Activated T-cell treated with anti-CD3 and anti-CD28 coated beads, Interleukin-2, amount 50 U/mL, for 24 hours (primary cell): Measurements from ENCODE around the gene INTS7.
"Not testable (repeated sequence)": the region's sequence is repeated elsewhere in the genome, so short reads cannot be mapped to it uniquely, and the experiment has no call there.

Experiments
- DNase-seq: peaks from one replicate; pipeline ENCODE4 v3.0.0-alpha.2; 2020
- H3K27ac Mint-ChIP-seq: 2 replicates; pipeline ENCODE4 v1.8.0; 2020; ENCODE audit warnings: mild to moderate bottlenecking, mixed read lengths
- H3K27me3 Mint-ChIP-seq: 2 replicates; pipeline ENCODE4 v1.8.0; 2020; ENCODE audit warnings: mixed read lengths
- H3K36me3 Mint-ChIP-seq: 2 replicates; pipeline ENCODE4 v1.8.0; 2020; ENCODE audit warnings: low read depth, mixed read lengths
- H3K4me1 Mint-ChIP-seq: 2 replicates; pipeline ENCODE4 v1.8.0; 2020; ENCODE audit warnings: low read depth, mixed read lengths
- H3K4me3 Mint-ChIP-seq: 2 replicates; pipeline ENCODE4 v1.8.0; 2020; ENCODE audit warnings: mild to moderate bottlenecking, moderate library complexity, mixed read lengths
- H3K9me3 Mint-ChIP-seq: 2 replicates; pipeline ENCODE4 v1.8.0; 2020; ENCODE audit warnings: mixed read lengths

The INTS7 gene

GRCh38 chr1:211975152-211975941 lies 60.0 kb downstream of the INTS7 start:
- Mint-ChIP-seq H3K27ac (no peak overlapping the region), H3K4me1 (no peaks in the 10 kb centered on the region), H3K27me3 (no peaks in the 10 kb centered on the region), H3K36me3 (peaks cover 82% of the 10 kb centered on the region), H3K9me3 (no peaks in the 10 kb centered on the region), H3K4me3 (no peak overlapping the region)
- DNase-seq = no peak

DNA sequence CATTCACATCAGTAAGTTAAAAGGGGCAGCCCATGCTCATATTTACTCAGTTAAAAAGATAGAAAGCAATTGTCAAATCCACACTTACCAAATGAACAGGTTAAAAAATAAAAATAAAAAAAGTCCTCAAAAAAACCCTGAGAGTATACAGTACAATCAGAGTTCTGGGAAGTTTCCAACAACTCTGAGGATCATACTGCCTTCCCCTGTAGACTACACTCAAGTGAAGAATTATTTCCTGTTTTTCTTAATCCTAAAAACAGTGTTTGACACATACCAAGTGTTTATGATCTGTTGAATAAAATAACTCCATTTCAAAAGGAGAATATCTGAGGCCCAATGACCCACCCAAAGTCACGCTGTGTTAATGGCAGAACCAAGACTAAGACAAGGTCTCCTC lies 61.8 kb downstream of the INTS7 start:
- no peak overlapping the region for H3K27ac Mint-ChIP-seq
- H3K4me3 Mint-ChIP-seq = no peak overlapping the region
- H3K9me3 Mint-ChIP-seq = no peaks in the 10 kb centered on the region
- peaks cover 77% of the 10 kb centered on the region for H3K36me3 Mint-ChIP-seq
- no peaks in the 10 kb centered on the region for H3K27me3 Mint-ChIP-seq
- no peak for DNase-seq
- no peaks in the 10 kb centered on the region for H3K4me1 Mint-ChIP-seq

DNA sequence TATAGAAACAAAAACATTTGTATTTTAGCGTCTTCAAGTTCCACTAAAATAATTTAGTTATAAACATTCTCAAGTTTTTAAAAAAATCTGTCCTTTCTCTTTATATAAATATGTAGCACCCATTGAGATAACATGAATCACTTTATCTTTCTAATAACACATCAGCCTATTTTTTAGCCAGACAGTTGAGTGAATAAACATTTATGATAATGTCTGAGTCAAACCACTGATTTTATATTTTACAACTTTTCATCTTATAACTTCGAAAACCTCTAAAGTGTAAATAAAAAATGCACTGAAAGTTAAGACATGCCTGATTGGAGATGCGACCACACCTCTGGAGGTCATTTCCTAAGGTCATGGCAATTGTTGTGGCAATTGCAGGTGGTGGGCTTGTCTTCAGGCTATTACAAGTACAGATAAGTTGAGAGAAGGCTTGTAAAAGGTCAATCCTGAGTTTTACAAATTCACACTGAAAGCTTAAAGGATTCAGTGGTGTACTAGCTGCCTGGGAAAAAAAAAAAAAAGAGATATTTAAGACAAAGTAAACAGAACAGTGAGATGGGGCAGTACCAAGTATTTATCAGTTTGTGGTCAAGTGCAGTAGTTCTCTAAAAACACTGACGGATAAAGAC lies 67.0 kb downstream of the INTS7 start:
- Mint-ChIP-seq H3K27me3 (no peaks in the 10 kb centered on the region), H3K36me3 (peaks cover 81% of the 10 kb centered on the region)

GRCh38 chr1:211967704-211968103 lies 67.7 kb downstream of the INTS7 start:
- no peaks in the 10 kb centered on the region for H3K27me3 Mint-ChIP-seq
- H3K4me3 Mint-ChIP-seq = no peak overlapping the region
- peaks cover 83% of the 10 kb centered on the region for H3K36me3 Mint-ChIP-seq
- no peak overlapping the region for H3K27ac Mint-ChIP-seq
- no peak for DNase-seq
- H3K4me1 Mint-ChIP-seq = peaks cover 1% of the 10 kb centered on the region
- no peaks in the 10 kb centered on the region for H3K9me3 Mint-ChIP-seq

More for the DNA sequence above, 67.0 kb downstream of the INTS7 start:
- H3K27ac Mint-ChIP-seq = no peak overlapping the region
- no peak overlapping the region for H3K4me3 Mint-ChIP-seq
- DNase-seq = no peak
- H3K4me1 Mint-ChIP-seq = no peaks in the 10 kb centered on the region
- no peaks in the 10 kb centered on the region for H3K9me3 Mint-ChIP-seq

GRCh38 chr1:211965108-211965805 lies 70.1 kb downstream of the INTS7 start:
- H3K27ac Mint-ChIP-seq = no peak overlapping the region
- peaks cover 92% of the 10 kb centered on the region for H3K36me3 Mint-ChIP-seq
- no peak overlapping the region for H3K4me3 Mint-ChIP-seq
- no peaks in the 10 kb centered on the region for H3K9me3 Mint-ChIP-seq
- DNase-seq = no peak
- no peaks in the 10 kb centered on the region for H3K27me3 Mint-ChIP-seq
- H3K4me1 Mint-ChIP-seq = peaks cover 1% of the 10 kb centered on the region

- Mint-ChIP-seq H3K4me3 (no peak overlapping the region), H3K4me1 (peaks cover 1% of the 10 kb centered on the region), H3K36me3 (peaks cover 90% of the 10 kb centered on the region), H3K27ac (no peak overlapping the region), H3K27me3 (no peaks in the 10 kb centered on the region), H3K9me3 (no peaks in the 10 kb centered on the region)
- no peak for DNase-seq
Observed at GRCh38 chr1:211959680-211960079, 75.7 kb downstream of the INTS7 start.

- peaks cover 1% of the 10 kb centered on the region for H3K4me1 Mint-ChIP-seq
- no peaks in the 10 kb centered on the region for H3K9me3 Mint-ChIP-seq
- DNase-seq = no peak
- H3K36me3 Mint-ChIP-seq = peaks cover 85% of the 10 kb centered on the region
- no peak overlapping the region for H3K4me3 Mint-ChIP-seq
- no peaks in the 10 kb centered on the region for H3K27me3 Mint-ChIP-seq
- no peak overlapping the region for H3K27ac Mint-ChIP-seq
Observed at GRCh38 chr1:211959221-211959620, 76.1 kb downstream of the INTS7 start.

DNA sequence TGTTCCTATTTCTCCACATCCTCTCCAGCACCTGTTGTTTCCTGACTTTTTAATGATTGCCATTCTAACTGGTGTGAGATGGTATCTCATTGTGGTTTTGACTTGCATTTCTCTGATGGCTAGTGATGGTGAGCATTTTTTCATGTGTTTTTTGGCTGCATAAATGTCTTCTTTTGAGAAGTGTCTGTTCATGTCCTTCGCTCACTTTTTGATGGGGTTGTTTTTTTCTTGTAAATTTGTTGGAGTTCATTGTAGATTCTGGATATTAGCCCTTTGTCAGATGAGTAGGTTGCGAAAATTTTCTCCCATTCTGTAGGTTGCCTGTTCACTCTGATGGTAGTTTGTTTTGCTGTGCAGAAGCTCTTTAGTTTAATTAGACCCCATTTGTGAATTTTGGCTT lies 81.3 kb downstream of the INTS7 start:
- H3K36me3 Mint-ChIP-seq = peaks cover 37% of the 10 kb centered on the region
- H3K4me1 Mint-ChIP-seq, H3K4me3 Mint-ChIP-seq, H3K9me3 Mint-ChIP-seq, DNase-seq, H3K27me3 Mint-ChIP-seq, H3K27ac Mint-ChIP-seq: not testable (repeated sequence)

GRCh38 chr1:211953543-211953942 lies 81.8 kb downstream of the INTS7 start:
- not testable (repeated sequence) for H3K4me1 Mint-ChIP-seq, DNase-seq, H3K27me3 Mint-ChIP-seq, H3K9me3 Mint-ChIP-seq, H3K4me3 Mint-ChIP-seq, H3K27ac Mint-ChIP-seq
- H3K36me3 Mint-ChIP-seq = peaks cover 33% of the 10 kb centered on the region

DNA sequence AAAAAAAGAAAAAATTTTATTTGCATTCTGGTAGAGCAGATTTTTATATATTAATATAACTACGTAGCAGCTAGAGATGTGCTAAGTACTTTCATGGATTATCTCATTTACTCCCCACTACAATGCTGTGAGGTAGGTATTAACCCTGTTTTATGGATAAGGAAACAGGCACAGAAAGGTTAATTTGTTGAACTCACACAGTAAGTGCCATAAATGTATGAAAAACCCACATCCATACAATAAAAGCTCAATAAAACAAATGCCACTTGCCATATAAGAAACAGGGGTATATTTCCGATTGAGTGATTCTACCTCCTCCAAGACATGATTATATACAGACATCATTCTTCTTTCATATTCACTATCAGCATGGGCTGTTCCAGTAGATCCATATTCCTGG lies 83.1 kb downstream of the INTS7 start:
- DNase-seq = no peak
- Mint-ChIP-seq H3K4me1 (peaks cover 8% of the 10 kb centered on the region), H3K9me3 (no peaks in the 10 kb centered on the region), H3K27me3 (no peaks in the 10 kb centered on the region), H3K4me3 (no peak overlapping the region), H3K36me3 (peaks cover 32% of the 10 kb centered on the region), H3K27ac (no peak overlapping the region)

DNA sequence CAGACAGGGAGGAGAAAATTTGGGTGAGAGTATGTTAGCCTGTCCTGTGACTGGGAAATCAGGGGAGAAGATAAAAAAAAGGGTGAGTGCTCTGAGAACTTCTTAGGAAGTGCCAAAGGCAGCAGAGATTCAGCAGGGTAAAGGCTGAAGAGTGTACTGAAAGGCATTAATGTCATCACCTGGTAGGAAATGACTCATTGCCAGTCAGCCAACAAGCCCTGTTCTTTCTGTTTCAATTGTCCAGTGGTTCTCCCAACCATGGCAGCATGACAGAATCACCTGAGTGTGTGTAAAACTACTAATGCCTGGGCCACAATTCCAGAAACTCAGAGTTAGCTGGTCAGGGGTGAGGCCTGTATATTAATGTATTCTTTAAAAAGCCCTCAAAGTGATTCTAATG lies 83.5 kb downstream of the INTS7 start:
- no peaks in the 10 kb centered on the region for H3K9me3 Mint-ChIP-seq
- peaks cover 8% of the 10 kb centered on the region for H3K4me1 Mint-ChIP-seq
- DNase-seq = no peak
- H3K27me3 Mint-ChIP-seq = no peaks in the 10 kb centered on the region
- H3K36me3 Mint-ChIP-seq = peaks cover 28% of the 10 kb centered on the region
- H3K27ac Mint-ChIP-seq = peak overlapping the region; percentile 16
- no peak overlapping the region for H3K4me3 Mint-ChIP-seq

- H3K9me3 Mint-ChIP-seq = no peaks in the 10 kb centered on the region
- no peak for DNase-seq
- no peaks in the 10 kb centered on the region for H3K27me3 Mint-ChIP-seq
- H3K4me1 Mint-ChIP-seq = peaks cover 8% of the 10 kb centered on the region
- no peak overlapping the region for H3K4me3 Mint-ChIP-seq
- no peak overlapping the region for H3K27ac Mint-ChIP-seq
- peaks cover 37% of the 10 kb centered on the region for H3K36me3 Mint-ChIP-seq
Observed at GRCh38 chr1:211948377-211948776, 87.0 kb downstream of the INTS7 start.

GRCh38 chr1:211947396-211948295 lies 87.7 kb downstream of the INTS7 start:
- Mint-ChIP-seq H3K9me3 (no peaks in the 10 kb centered on the region), H3K4me1 (peaks cover 8% of the 10 kb centered on the region), H3K27me3 (no peaks in the 10 kb centered on the region), H3K27ac (no peak overlapping the region), H3K4me3 (no peak overlapping the region), H3K36me3 (peaks cover 45% of the 10 kb centered on the region)
- no peak for DNase-seq

GRCh38 chr1:211944733-211945500 lies 90.4 kb downstream of the INTS7 start:
- H3K27ac Mint-ChIP-seq = no peak overlapping the region
- H3K4me3 Mint-ChIP-seq = no peak overlapping the region
- H3K36me3 Mint-ChIP-seq = peaks cover 69% of the 10 kb centered on the region
- no peak for DNase-seq
- H3K4me1 Mint-ChIP-seq = peaks cover 12% of the 10 kb centered on the region
- no peaks in the 10 kb centered on the region for H3K9me3 Mint-ChIP-seq
- no peaks in the 10 kb centered on the region for H3K27me3 Mint-ChIP-seq
